HG02885 (cell line): ENCODE data around the gene NDUFAF8.

ENCODE experiments used
- ATAC-seq: cut with Tn5 transposase; IDR thresholded peaks from one replicate; pipeline ENCODE4 v1.9.1; 2021; ENCODE audit warnings: mild to moderate bottlenecking; ENCODE audit not compliant: unreplicated experiment, poor library complexity

The NDUFAF8 gene

GRCh38 chr17:81200201-81200600 is 38.9 kb upstream of the NDUFAF8 start:
- ATAC-seq = no peak

GRCh38 chr17:81200695-81201580 is 38.2 kb upstream of the NDUFAF8 start:
- no peak for ATAC-seq

- ATAC-seq = no peak
Observed at GRCh38 chr17:81202318-81202717, 36.8 kb upstream of the NDUFAF8 start.

GRCh38 chr17:81203136-81203535 is 36.0 kb upstream of the NDUFAF8 start:
- ATAC-seq = no peak

- no peak for ATAC-seq
Observed at GRCh38 chr17:81204578-81204977, 34.5 kb upstream of the NDUFAF8 start.

- ATAC-seq = no peak
Observed at GRCh38 chr17:81206166-81206565, 33.0 kb upstream of the NDUFAF8 start.

- ATAC-seq = no peak
Observed at GRCh38 chr17:81206657-81207056, 32.5 kb upstream of the NDUFAF8 start.

GRCh38 chr17:81207610-81208581 is 31.2 kb upstream of the NDUFAF8 start:
- no peak for ATAC-seq

- ATAC-seq = no peak
Observed at GRCh38 chr17:81208651-81209050, 30.5 kb upstream of the NDUFAF8 start.

GRCh38 chr17:81209141-81209540 is 30.0 kb upstream of the NDUFAF8 start:
- no peak for ATAC-seq

GRCh38 chr17:81210466-81210865 is 28.7 kb upstream of the NDUFAF8 start:
- no peak for ATAC-seq

GRCh38 chr17:81210868-81211267 is 28.2 kb upstream of the NDUFAF8 start:
- no peak for ATAC-seq

- no peak for ATAC-seq
Observed at GRCh38 chr17:81212365-81212764, 26.8 kb upstream of the NDUFAF8 start.

GRCh38 chr17:81213978-81214377 is 25.1 kb upstream of the NDUFAF8 start:
- no peak for ATAC-seq

GRCh38 chr17:81217491-81217890 is 21.6 kb upstream of the NDUFAF8 start:
- no peak for ATAC-seq

GRCh38 chr17:81218459-81218858 is 20.7 kb upstream of the NDUFAF8 start:
- ATAC-seq = no peak

- no peak for ATAC-seq
Observed at GRCh38 chr17:81218991-81219390, 20.1 kb upstream of the NDUFAF8 start.

GRCh38 chr17:81219476-81220180 is 19.5 kb upstream of the NDUFAF8 start:
- no peak for ATAC-seq

GRCh38 chr17:81221371-81221841 is 17.7 kb upstream of the NDUFAF8 start:
- ATAC-seq = no peak

GRCh38 chr17:81221842-81222619 is 17.1 kb upstream of the NDUFAF8 start:
- ATAC-seq = no peak
